Keratinocyte (primary cell): ENCODE data around the gene TMEM132D. TPM values are rescaled to one million over a fixed set of nuclear protein-coding genes. Genes with fewer than 3 reads are reported as not detected.

Experiments used
- DNase-seq: peaks from one replicate; pipeline ENCODE4 v3.0.0-alpha.2; 2011; ENCODE audit warnings: low read depth, missing footprints, low spot score
- FAIRE-seq: peaks from 2 replicates; lab custom pipeline; 2011; peaks lifted over from hg19 to GRCh38; lab: Jason Lieb, UNC
- H2AFZ ChIP-seq: 2 replicates; pipeline ENCODE4 v1.6.0; 2012; ENCODE audit warnings: low read length, control low read depth, inconsistent platforms; ENCODE audit not compliant: control insufficient read depth
- H3K27ac ChIP-seq: 2 replicates; pipeline ENCODE4 v1.5.1; 2011; ENCODE audit warnings: low read length; ENCODE audit not compliant: control insufficient read depth, insufficient read depth
- H3K27me3 ChIP-seq: 3 replicates; pipeline ENCODE4 v1.6.0; 2011; ENCODE audit warnings: low read length; ENCODE audit not compliant: control insufficient read depth, insufficient read depth; ENCODE audit errors: extremely low read depth
- H3K36me3 ChIP-seq, 2 experiments: 2 replicates in 1 of 2; 3 replicates in 1 of 2; pipeline ENCODE4 v1.5.1; 2011; ENCODE audit warnings: low read length in 2 of 2, mild to moderate bottlenecking in 1 of 2; ENCODE audit not compliant: control insufficient read depth in 2 of 2, insufficient read depth in 2 of 2; ENCODE audit errors: extremely low read depth in 1 of 2
- H3K4me1 ChIP-seq: 3 replicates; pipeline ENCODE4 v1.5.1; 2011; ENCODE audit warnings: low read length; ENCODE audit not compliant: control insufficient read depth, insufficient read depth; ENCODE audit errors: extremely low read depth
- H3K4me2 ChIP-seq: 3 replicates; pipeline ENCODE4 v1.6.0; 2011; ENCODE audit warnings: low read depth, low read length; ENCODE audit not compliant: control insufficient read depth, insufficient read depth; ENCODE audit errors: extremely low read depth
- H3K4me3 ChIP-seq, 3 experiments: fragments of 200-600 bp in 1 of 3; sonication (generic) in 1 of 3; 2 replicates in 2 of 3; 3 replicates in 1 of 3; pipeline ENCODE4 v1.5.1; 2011 to 2016; ENCODE audit warnings: low read length in 3 of 3, mild to moderate bottlenecking in 3 of 3, control low read depth in 2 of 3, inconsistent platforms in 1 of 3, low read depth in 1 of 3, mixed read lengths in 1 of 3, mixed run types in 1 of 3, moderate library complexity in 1 of 3; ENCODE audit not compliant: control insufficient read depth in 2 of 3, insufficient read depth in 2 of 3; ENCODE audit errors: extremely low read depth in 1 of 3
- H3K79me2 ChIP-seq: 2 replicates; pipeline ENCODE4 v1.6.0; 2012; ENCODE audit warnings: low read length; ENCODE audit not compliant: control insufficient read depth, insufficient read depth
- H3K9ac ChIP-seq: 3 replicates; pipeline ENCODE4 v1.6.0; 2011; ENCODE audit warnings: low read length; ENCODE audit not compliant: control insufficient read depth, insufficient read depth; ENCODE audit errors: extremely low read depth
- H3K9me1 ChIP-seq: 3 replicates; pipeline ENCODE4 v1.6.0; 2011; ENCODE audit warnings: low read length; ENCODE audit not compliant: control insufficient read depth, insufficient read depth; ENCODE audit errors: extremely low read depth
- H3K9me3 ChIP-seq: 2 replicates; pipeline ENCODE4 v1.5.1; 2012; ENCODE audit warnings: low read depth, low read length; ENCODE audit not compliant: control insufficient read depth
- H4K20me1 ChIP-seq: 3 replicates; pipeline ENCODE4 v1.6.0; 2011; ENCODE audit warnings: low read length; ENCODE audit not compliant: control insufficient read depth, insufficient read depth; ENCODE audit errors: extremely low read depth
- EZH2 ChIP-seq: IDR thresholded peaks from one replicate; pipeline ENCODE4 v1.6.1; 2012; ENCODE audit warnings: inconsistent platforms, mild to moderate bottlenecking, low read length, moderate library complexity
- dilution Hi-C: fragments of 300-500 bp; cut with MboI; formaldehyde crosslinking; loops from one replicate; pipeline ENCODE4 v1.7.0; 2020; ENCODE audit warnings: low sequenced_read_pairs; ENCODE audit not compliant: extremely low pct_ligation_motif_present
- polyA plus RNA-seq, 5 experiments: library from polyadenylated mRNA; depleted of rRNA in 3 of 5; stranded (reverse) in 3 of 5; stranded (forward) in 1 of 5; unstranded in 1 of 5; fragments of >200 nt; gene quantifications; 1 replicate in 1 of 5; 2 replicates in 3 of 5; 3 replicates in 1 of 5; pipeline versions ENCODE4 v1.2.1 to v1.2.3, GENCODE V29; 2011 to 2012; ENCODE audit warnings: missing spikeins in 2 of 5, low read depth in 1 of 5, low replicate concordance in 1 of 5
- TF ChIP-seq, protein P1 (sequence below), 3 experiments: IDR thresholded peaks in 1 of 3; conservative IDR thresholded peaks in 1 of 3; optimal IDR thresholded peaks in 1 of 3; 2 replicates in 2 of 3; 3 replicates in 1 of 3; pipeline versions ENCODE3 to v1.5.1; 2011; ENCODE audit warnings: low read length in 3 of 3, mild to moderate bottlenecking in 3 of 3, moderate library complexity in 2 of 3, control low read depth in 1 of 3, inconsistent platforms in 1 of 3; ENCODE audit not compliant: insufficient read depth in 2 of 3; ENCODE audit errors: extremely low read depth in 1 of 3

Gene TMEM132D
- polyA plus RNA-seq, 1 donor (not counting 4 experiments of a cell fraction or from before 2014, with no cell fraction given), result not detected

- dilution Hi-C loops, result no loop called here
- Histone ChIP-seq H3K27me3 (no peaks in the 10 kb centered on the region), H3K4me3 (no peak overlapping the region), H3K27ac (no peak overlapping the region), H3K36me3 (no peaks in the 10 kb centered on the region), H3K9me3 (no peaks in the 10 kb centered on the region), H4K20me1 (no peaks in the 10 kb centered on the region), H3K4me1 (no peaks in the 10 kb centered on the region), H2AFZ (no peak overlapping the region), H3K4me2 (no peak overlapping the region), H3K9me1 (no peaks in the 10 kb centered on the region), H3K9ac (no peak overlapping the region), H3K79me2 (no peaks in the 10 kb centered on the region)
- FAIRE-seq (no peak), DNase-seq (no peak)
- TF ChIP-seq, protein P1, sequence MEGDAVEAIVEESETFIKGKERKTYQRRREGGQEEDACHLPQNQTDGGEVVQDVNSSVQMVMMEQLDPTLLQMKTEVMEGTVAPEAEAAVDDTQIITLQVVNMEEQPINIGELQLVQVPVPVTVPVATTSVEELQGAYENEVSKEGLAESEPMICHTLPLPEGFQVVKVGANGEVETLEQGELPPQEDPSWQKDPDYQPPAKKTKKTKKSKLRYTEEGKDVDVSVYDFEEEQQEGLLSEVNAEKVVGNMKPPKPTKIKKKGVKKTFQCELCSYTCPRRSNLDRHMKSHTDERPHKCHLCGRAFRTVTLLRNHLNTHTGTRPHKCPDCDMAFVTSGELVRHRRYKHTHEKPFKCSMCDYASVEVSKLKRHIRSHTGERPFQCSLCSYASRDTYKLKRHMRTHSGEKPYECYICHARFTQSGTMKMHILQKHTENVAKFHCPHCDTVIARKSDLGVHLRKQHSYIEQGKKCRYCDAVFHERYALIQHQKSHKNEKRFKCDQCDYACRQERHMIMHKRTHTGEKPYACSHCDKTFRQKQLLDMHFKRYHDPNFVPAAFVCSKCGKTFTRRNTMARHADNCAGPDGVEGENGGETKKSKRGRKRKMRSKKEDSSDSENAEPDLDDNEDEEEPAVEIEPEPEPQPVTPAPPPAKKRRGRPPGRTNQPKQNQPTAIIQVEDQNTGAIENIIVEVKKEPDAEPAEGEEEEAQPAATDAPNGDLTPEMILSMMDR (optimal IDR thresholded peaks at IDR 0.05 in 1 of 3, IDR thresholded peaks at IDR 0.05 in 1 of 3, conservative IDR thresholded peaks at IDR 0.05 in 1 of 3; ENCODE audit: extremely low read depth in 1 of 3, insufficient read depth in 2 of 3, low read length in 3 of 3), result no peak
- TF ChIP-seq EZH2, result no peak
Observed at GRCh38 chr12:129877411-129877810, 26.4 kb downstream of the TMEM132D start.

GRCh38 chr12:129873833-129874208, 30.0 kb downstream of the TMEM132D start:
- H3K9me1 ChIP-seq, result no peaks in the 10 kb centered on the region
- H3K9me3 ChIP-seq, result no peaks in the 10 kb centered on the region
- dilution Hi-C loops, result no loop called here
- H2AFZ ChIP-seq, result no peak overlapping the region
- no peak overlapping the region for H3K27ac ChIP-seq
- DNase-seq, result no peak
- FAIRE-seq, result no peak
- H3K9ac ChIP-seq, result no peak overlapping the region
- no peaks in the 10 kb centered on the region for H3K4me1 ChIP-seq
- no peaks in the 10 kb centered on the region for H4K20me1 ChIP-seq
- TF ChIP-seq EZH2, result no peak
- TF ChIP-seq, protein P1 (optimal IDR thresholded peaks at IDR 0.05 in 1 of 3, IDR thresholded peaks at IDR 0.05 in 1 of 3, conservative IDR thresholded peaks at IDR 0.05 in 1 of 3; ENCODE audit: extremely low read depth in 1 of 3, insufficient read depth in 2 of 3, low read length in 3 of 3), result no peak
- no peaks in the 10 kb centered on the region for H3K36me3 ChIP-seq
- H3K4me2 ChIP-seq, result no peak overlapping the region
- no peak overlapping the region for H3K4me3 ChIP-seq
- H3K27me3 ChIP-seq, result no peaks in the 10 kb centered on the region
- H3K79me2 ChIP-seq, result no peaks in the 10 kb centered on the region
